ENCODE data around the gene FAH. TPM values are rescaled to one million over a fixed set of nuclear protein-coding genes. Genes with fewer than 3 reads are reported as not detected.

The FAH gene
- total RNA-seq, 1 donor from 2014 or later, result 90.5 TPM

- intact Hi-C loops (cut with micrococcal nuclease), result no loop called here
- Mint-ChIP-seq H3K4me3 (no peak overlapping the region), H3K36me3 (ENCODE audit: low read depth) (no peaks in the 10 kb centered on the region), H3K27ac (no peak overlapping the region), H3K9me3 (no peaks in the 10 kb centered on the region), H3K4me1 (no peaks in the 10 kb centered on the region), H3K27me3 (peaks cover 28% of the 10 kb centered on the region)
- DNase-seq, result no peak
Measured at GRCh38 chr15:80231371-80231770, 78.6 kb downstream of the FAH start.

DNA sequence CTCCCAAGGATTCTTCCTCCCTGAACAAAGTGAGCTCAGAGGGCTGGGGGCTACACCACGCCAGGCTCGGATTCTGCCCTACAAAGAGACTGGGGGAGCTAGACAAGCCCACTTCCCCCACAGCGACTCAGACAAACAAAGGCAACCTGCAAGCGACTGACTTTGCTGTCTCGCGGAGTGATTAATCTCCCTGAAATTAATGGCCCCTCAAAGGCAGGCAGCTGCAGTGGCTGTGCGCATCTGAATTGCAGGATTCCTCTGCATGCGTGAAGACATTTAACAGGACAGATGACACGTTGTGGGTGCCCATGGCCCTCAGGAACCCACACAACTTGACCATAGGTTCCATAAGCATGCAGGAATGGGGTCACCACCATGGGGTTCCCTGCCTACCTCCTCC is 80.8 kb downstream of the FAH start:
- Mint-ChIP-seq H3K27ac (no peak overlapping the region), H3K4me1 (no peaks in the 10 kb centered on the region), H3K36me3 (ENCODE audit: low read depth) (no peaks in the 10 kb centered on the region), H3K27me3 (peaks cover 19% of the 10 kb centered on the region), H3K9me3 (no peaks in the 10 kb centered on the region), H3K4me3 (no peak overlapping the region)
- no peak for DNase-seq
- intact Hi-C loops (cut with micrococcal nuclease), result no loop called here

GRCh38 chr15:80234883-80235282 is 82.1 kb downstream of the FAH start:
- Mint-ChIP-seq H3K27me3 (peaks cover 19% of the 10 kb centered on the region), H3K27ac (no peak overlapping the region), H3K9me3 (no peaks in the 10 kb centered on the region), H3K36me3 (ENCODE audit: low read depth) (no peaks in the 10 kb centered on the region), H3K4me1 (no peaks in the 10 kb centered on the region), H3K4me3 (no peak overlapping the region)
- intact Hi-C loops (cut with micrococcal nuclease), result no loop called here
- peak; percentile 81 for DNase-seq

Other genes with a start within 250 kb of the FAH start
- 110 and 111 TPM in 2 replicates for gene BCL2A1, start 181.8 kb upstream of the FAH start, total RNA-seq
- 40.4 and 43.5 TPM in 2 replicates for gene ZFAND6, start 93.3 kb upstream of the FAH start, total RNA-seq
- not detected in 2 replicates for gene CTXND1, start 99.2 kb downstream of the FAH start, total RNA-seq

Measured in activated CD4-positive, alpha-beta T cell treated with anti-CD3 and anti-CD28 coated beads, Interleukin-2, amount 10 ng/mL, durations not matched to agents 24 days and 14 days (primary cell).